ENCODE data around the gene TGFBR3. TPM values are rescaled to one million over a fixed set of nuclear protein-coding genes. Genes with fewer than 3 reads are reported as not detected.

TGFBR3 gene
- total and polyA plus RNA-seq, 2 of the 13 experiments (the other 11 are each of a cell fraction or from before 2014, with no cell fraction given): 76.5 to 195 TPM

GRCh38 chr1:91725989-91726721 is 159.8 kb downstream of the TGFBR3 start:
- in situ Hi-C loops (cut with HindIII; ENCODE audit: extremely low pct_ligation_motif_present, low pct_unique_long_range_greater_than_20kb): no loop called here
- H3K4me1 ChIP-seq (ENCODE audit: insufficient read depth, low read length): peaks cover 22% of the 10 kb centered on the region
- FAIRE-seq (peak; percentile 64), DNase-seq (ENCODE audit: low spot score) (peak; percentile 40), ATAC-seq (peak; percentile 74)
- H3K4me2 ChIP-seq (ENCODE audit: low read depth, low read length): no peak overlapping the region
- intact Hi-C loops (cut with micrococcal nuclease; ENCODE audit: unreplicated experiment): no loop called here
- peak; percentile 91 for TF ChIP-seq RARA (CRISPR knock-in tag; IDR thresholded peaks at IDR 0.05)
- TF ChIP-seq ARID5B (CRISPR knock-in tag; IDR thresholded peaks at IDR 0.05): 0 out of 2 replicates have a peak, but pooled peaks have one; percentile 12
- 0 out of 2 replicates have a peak, but pooled peaks have one; percentile 13 for TF ChIP-seq HMG20A (CRISPR knock-in tag; IDR thresholded peaks at IDR 0.05; ENCODE audit: borderline replicate concordance)
- TF ChIP-seq ZNF574 (CRISPR knock-in tag; IDR thresholded peaks at IDR 0.05): no peak
- 0 out of 2 replicates have a peak, but pooled peaks have one; percentile 20 for TF ChIP-seq PAXIP1 (CRISPR knock-in tag; conservative IDR thresholded peaks at IDR 0.05)
- TF ChIP-seq RBM22 (optimal IDR thresholded peaks at IDR 0.05; ENCODE audit: low read length): peak; percentile 50
- TF ChIP-seq CSRNP1 (CRISPR knock-in tag; IDR thresholded peaks at IDR 0.05): no peak
- TF ChIP-seq RXRB (CRISPR knock-in tag; IDR thresholded peaks at IDR 0.05; ENCODE audit: borderline replicate concordance): 0 out of 2 replicates have a peak, but pooled peaks have one; percentile 11
- TSS peak; percentile 16 for BruUV-seq (replicated peaks)
- no peaks in the 10 kb centered on the region for H3K79me2 ChIP-seq (ENCODE audit: insufficient read depth, low read length)
- H3K4me3 ChIP-seq (replicated peaks in 1 of 3; ENCODE audit: insufficient read depth in 1 of 3, low read depth in 2 of 3, low read length in 3 of 3): no peak overlapping the region
- H3K27ac ChIP-seq (ENCODE audit: extremely low read length, insufficient read depth, low read length): peak overlapping the region; percentile 20
- no peaks in the 10 kb centered on the region for H3K27me3 ChIP-seq (ENCODE audit: control insufficient read depth in 1 of 2, insufficient read depth in 2 of 2, low read length in 2 of 2)
- no peak overlapping the region for H3K9ac ChIP-seq (ENCODE audit: insufficient read depth, low read depth, low read length)
- CTCF ChIA-PET (ENCODE audit: low intra/inter-chr PET ratio, low total read pairs): no interaction called here
- H4K20me1 ChIP-seq (ENCODE audit: insufficient read depth, low read length): no peaks in the 10 kb centered on the region; the same call in 1 of the 2 replicates
- WGBS (ENCODE audit: low lambda C conversion rate): 87% methylated on average over 7 of the region's 7 CpGs
- H3K9me3 ChIP-seq (ENCODE audit: low read length): no peaks in the 10 kb centered on the region
- POLR2A ChIA-PET: no interaction called here
- no peak overlapping the region for H2AFZ ChIP-seq (ENCODE audit: low read length)
- H3K36me3 ChIP-seq (replicated peaks in 1 of 2; ENCODE audit: control insufficient read depth in 1 of 2, insufficient read depth in 2 of 2, low read length in 2 of 2): peaks cover 19 to 86% of the 10 kb centered on the region in 2 experiments
